IMR-90 (cell line): ENCODE results near the gene RCCD1. TPM values are rescaled to one million over a fixed set of nuclear protein-coding genes. Genes with fewer than 3 reads are reported as not detected.
A peak's percentile ranks its signal among the peaks of the same experiment; 100 is the strongest.

Experiments used
- ATAC-seq: fragments of 200-7000 bp; cut with Tn5 transposase; 2 replicates; pipeline ENCODE4 v1.9.1; 2020; ENCODE audit warnings: low read depth, mild to moderate bottlenecking, moderate library complexity
- BruUV-seq: library from RNA; stranded (reverse); fragments of 400-500 nt; replicated peaks from 2 replicates; lab custom pipeline; 2021; lab: Mats Ljungman, UMichigan
- CTCF ChIA-PET: fragments of 300-600 bp; formaldehyde crosslinking; extraction: SDS; loops from one replicate; lab custom pipeline; 2021; ENCODE audit warnings: antibody characterized with exemption; lab: Yijun Ruan, JAX
- POLR2A ChIA-PET: fragments of 300-600 bp; sonication (Branson Sonifier 250); formaldehyde crosslinking; loops from one replicate; lab custom pipeline; 2022; ENCODE audit warnings: antibody characterized with exemption; ENCODE audit not compliant: unreplicated experiment; lab: Charles Lee
- DNase-seq: peaks from one replicate; pipeline ENCODE4 v3.0.0; 2013
- H2AFZ ChIP-seq: replicated peaks from 2 replicates; pipeline ENCODE3; 2013; ENCODE audit warnings: low read length, mild to moderate bottlenecking; ENCODE audit not compliant: poor library complexity
- H2AK5ac ChIP-seq: 2 replicates; pipeline ENCODE4 v1.6.1; 2013; ENCODE audit warnings: low read depth, low read length, inconsistent platforms
- H2AK9ac ChIP-seq: replicated peaks from 2 replicates; pipeline ENCODE3; 2013; ENCODE audit warnings: mild to moderate bottlenecking, low read depth, low read length, moderate library complexity; ENCODE audit not compliant: poor library complexity
- H2BK120ac ChIP-seq: 2 replicates; pipeline ENCODE4 v1.6.1; 2013; ENCODE audit warnings: low read depth, low read length, inconsistent platforms
- H2BK15ac ChIP-seq: 3 replicates; pipeline ENCODE4 v1.6.1; 2013; ENCODE audit warnings: low read depth, low read length, inconsistent platforms
- H2BK20ac ChIP-seq: 2 replicates; pipeline ENCODE4 v1.6.1; 2013; ENCODE audit warnings: low read depth, mild to moderate bottlenecking, inconsistent platforms, low read length, moderate library complexity
- H2BK5ac ChIP-seq: 2 replicates; pipeline ENCODE4 v1.6.1; 2013; ENCODE audit warnings: mild to moderate bottlenecking, low read depth, low read length, inconsistent platforms; ENCODE audit not compliant: poor library complexity, severe bottlenecking
- H3K14ac ChIP-seq: replicated peaks from 2 replicates; pipeline ENCODE4 v1.6.1; 2013; ENCODE audit warnings: low read depth, low read length, inconsistent platforms
- H3K18ac ChIP-seq: 2 replicates; pipeline ENCODE4 v1.6.1; 2013; ENCODE audit warnings: low read depth, low read length, control low read depth
- H3K23ac ChIP-seq: 2 replicates; pipeline ENCODE4 v1.6.1; 2013; ENCODE audit warnings: low read depth, low read length, inconsistent platforms
- H3K27ac ChIP-seq: 2 replicates; pipeline ENCODE4 v1.5.1; 2013; ENCODE audit warnings: mild to moderate bottlenecking, control low read depth, low read length; ENCODE audit not compliant: insufficient read depth
- H3K27me3 ChIP-seq: 2 replicates; pipeline ENCODE4 v1.6.1; 2013; ENCODE audit warnings: low read length; ENCODE audit not compliant: control insufficient read depth, insufficient read depth
- H3K36me3 ChIP-seq: 2 replicates; pipeline ENCODE4 v1.6.1; 2013; ENCODE audit warnings: low read length, mixed read lengths; ENCODE audit not compliant: control insufficient read depth, insufficient read depth
- H3K4ac ChIP-seq: 2 replicates; pipeline ENCODE4 v1.6.1; 2013; ENCODE audit warnings: low read depth, low read length, inconsistent platforms
- H3K4me1 ChIP-seq: 2 replicates; pipeline ENCODE4 v1.6.1; 2013; ENCODE audit warnings: low read length, mixed read lengths; ENCODE audit not compliant: control insufficient read depth, insufficient read depth
- H3K4me2 ChIP-seq: 2 replicates; pipeline ENCODE4 v1.6.1; 2013; ENCODE audit warnings: low read depth, mild to moderate bottlenecking, control low read depth, low read length, moderate library complexity
- H3K4me3 ChIP-seq: 2 replicates; pipeline ENCODE4 v1.5.1; 2013; ENCODE audit warnings: low read depth, mild to moderate bottlenecking, control low read depth, low read length, moderate library complexity; ENCODE audit not compliant: insufficient read depth
- H3K56ac ChIP-seq: 2 replicates; pipeline ENCODE4 v1.6.1; 2013; ENCODE audit warnings: low read length, inconsistent platforms; ENCODE audit not compliant: insufficient read depth; ENCODE audit errors: extremely low read depth
- H3K79me1 ChIP-seq, 2 experiments: 2 replicates each; pipeline ENCODE4 v1.6.1; 2013; ENCODE audit warnings: low read length in 2 of 2, inconsistent platforms in 1 of 2, low read depth in 1 of 2
- H3K9ac ChIP-seq: 2 replicates; pipeline ENCODE4 v1.6.1; 2013; ENCODE audit warnings: low read depth, low read length, control low read depth
- H3K9me1 ChIP-seq: 2 replicates; pipeline ENCODE4 v1.6.1; 2013; ENCODE audit warnings: low read length, inconsistent platforms; ENCODE audit not compliant: insufficient read depth
- H3K9me3 ChIP-seq: 2 replicates; pipeline ENCODE4 v1.6.1; 2013; ENCODE audit warnings: low read length; ENCODE audit not compliant: control insufficient read depth, insufficient read depth
- H4K20me1 ChIP-seq: 2 replicates; pipeline ENCODE4 v1.6.1; 2013; ENCODE audit warnings: low read length, inconsistent platforms; ENCODE audit not compliant: insufficient read depth
- H4K5ac ChIP-seq: 2 replicates; pipeline ENCODE4 v1.6.1; 2013; ENCODE audit warnings: mild to moderate bottlenecking, low read depth, low read length, control low read depth
- H4K8ac ChIP-seq, 2 experiments: 2 replicates each; pipeline ENCODE4 v1.6.1; 2013; ENCODE audit warnings: low read depth in 2 of 2, low read length in 2 of 2, control low read depth in 1 of 2, inconsistent platforms in 1 of 2
- H4K91ac ChIP-seq: 2 replicates; pipeline ENCODE4 v1.6.1; 2013; ENCODE audit warnings: low read depth, low read length, inconsistent platforms; ENCODE audit not compliant: insufficient read depth
- BHLHE40 ChIP-seq: fragments of 150-350 bp; IDR thresholded peaks from 2 replicates; pipeline ENCODE4 v1.6.1; 2016; ENCODE audit warnings: mild to moderate bottlenecking, low read depth, low read length
- MAFK ChIP-seq: IDR thresholded peaks from 2 replicates; pipeline ENCODE4 v1.6.1; 2012; ENCODE audit warnings: low read depth, low read length, improper control_type of control experiment
- MXI1 ChIP-seq: IDR thresholded peaks from 2 replicates; pipeline ENCODE4 v1.6.1; 2012; ENCODE audit warnings: low read depth, mild to moderate bottlenecking, low read length, moderate library complexity, borderline replicate concordance
- NFE2L2 ChIP-seq: fragments of 150-350 bp; IDR thresholded peaks from 2 replicates; pipeline ENCODE4 v1.6.1; 2016; ENCODE audit warnings: low read depth, mild to moderate bottlenecking, low read length
- POLR2A ChIP-seq: IDR thresholded peaks from 2 replicates; pipeline ENCODE4 v1.6.1; 2012; ENCODE audit warnings: mild to moderate bottlenecking, low read depth, low read length
- RFX5 ChIP-seq: IDR thresholded peaks from 2 replicates; pipeline ENCODE4 v1.8.0; 2012; ENCODE audit warnings: low read depth, mild to moderate bottlenecking, low read length, moderate library complexity
- USF2 ChIP-seq: fragments of 150-350 bp; IDR thresholded peaks from 2 replicates; pipeline ENCODE4 v1.6.1; 2017; ENCODE audit warnings: mild to moderate bottlenecking, antibody characterized with exemption, low read length, low read depth
- WGBS, 2 experiments: methylation state at CpG; one replicate each; pipeline versions ENCODE4 v1.1.5 to v1.1.7; 2013; ENCODE audit warnings: missing lambda C conversion rate in 2 of 2; ENCODE audit not compliant: insufficient read length in 1 of 2; ENCODE audit errors: extremely low coverage in 2 of 2; 5-methylcytosine and 5-hydroxymethylcytosine counted together
- dilution Hi-C: fragments of 300-500 bp; cut with HindIII; formaldehyde crosslinking; loops from one replicate; pipeline ENCODE4 v1.14.3; 2018; ENCODE audit warnings: low sequenced_read_pairs; ENCODE audit not compliant: unreplicated experiment
- in situ Hi-C: fragments of 300-500 bp; cut with MboI; formaldehyde crosslinking; loops from 3 replicates; pipeline ENCODE4 v1.14.3; 2019; ENCODE audit warnings: low sequenced_read_pairs, inconsistent platforms, mixed read lengths
- intact Hi-C: fragments of 100-400 bp; cut with micrococcal nuclease; formaldehyde crosslinking; loops from 2 replicates; pipeline ENCODE4 v1.10.0; 2022
- polyA plus RNA-seq, 3 experiments: library from polyadenylated mRNA; depleted of rRNA; stranded (reverse); fragments of >200 nt; gene quantifications; 2 replicates each; pipeline ENCODE4 v1.2.3, GENCODE V29; 2012; ENCODE audit warnings: low replicate concordance in 1 of 3
- total RNA-seq: library from RNA; depleted of rRNA; stranded (reverse); fragments of >200 nt; gene quantifications from 2 replicates; pipeline ENCODE4 v1.2.3, GENCODE V29; 2012
- TF ChIP-seq, protein P1 (sequence below): conservative IDR thresholded peaks from 2 replicates; pipeline ENCODE4 v1.5.1; 2012; ENCODE audit warnings: mild to moderate bottlenecking, low read depth, low read length, improper control_type of control experiment

The RCCD1 gene
- total and polyA plus RNA-seq, 2 of the 4 experiments (the other 2 are of a cell fraction) = 3.9 to 9.9 TPM

DNA sequence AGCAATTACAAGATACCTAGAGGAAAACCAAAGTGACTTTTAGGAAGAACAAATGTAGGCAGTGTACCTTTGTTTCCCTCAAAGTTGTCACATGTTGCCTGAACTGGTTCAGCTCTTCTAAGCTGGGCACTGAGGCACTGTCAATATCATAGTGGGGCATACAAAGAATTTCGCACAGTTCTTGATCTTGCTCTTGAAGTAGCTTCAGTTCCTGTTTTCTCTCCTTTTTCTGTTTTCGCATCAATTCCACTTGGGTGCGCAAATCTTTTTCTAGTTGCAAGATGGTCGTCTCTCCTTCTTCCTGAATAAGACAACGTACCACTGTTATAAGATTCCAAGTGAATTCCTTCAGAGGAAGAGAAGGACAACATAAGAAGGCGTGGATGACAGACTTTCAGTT lies 27.0 kb downstream of the RCCD1 start:
- no peak overlapping the region for H2BK20ac ChIP-seq
- H4K91ac ChIP-seq = no peak overlapping the region
- DNase-seq (no peak), ATAC-seq (no peak)
- no peak for TF ChIP-seq NFE2L2
- TF ChIP-seq, protein P1, sequence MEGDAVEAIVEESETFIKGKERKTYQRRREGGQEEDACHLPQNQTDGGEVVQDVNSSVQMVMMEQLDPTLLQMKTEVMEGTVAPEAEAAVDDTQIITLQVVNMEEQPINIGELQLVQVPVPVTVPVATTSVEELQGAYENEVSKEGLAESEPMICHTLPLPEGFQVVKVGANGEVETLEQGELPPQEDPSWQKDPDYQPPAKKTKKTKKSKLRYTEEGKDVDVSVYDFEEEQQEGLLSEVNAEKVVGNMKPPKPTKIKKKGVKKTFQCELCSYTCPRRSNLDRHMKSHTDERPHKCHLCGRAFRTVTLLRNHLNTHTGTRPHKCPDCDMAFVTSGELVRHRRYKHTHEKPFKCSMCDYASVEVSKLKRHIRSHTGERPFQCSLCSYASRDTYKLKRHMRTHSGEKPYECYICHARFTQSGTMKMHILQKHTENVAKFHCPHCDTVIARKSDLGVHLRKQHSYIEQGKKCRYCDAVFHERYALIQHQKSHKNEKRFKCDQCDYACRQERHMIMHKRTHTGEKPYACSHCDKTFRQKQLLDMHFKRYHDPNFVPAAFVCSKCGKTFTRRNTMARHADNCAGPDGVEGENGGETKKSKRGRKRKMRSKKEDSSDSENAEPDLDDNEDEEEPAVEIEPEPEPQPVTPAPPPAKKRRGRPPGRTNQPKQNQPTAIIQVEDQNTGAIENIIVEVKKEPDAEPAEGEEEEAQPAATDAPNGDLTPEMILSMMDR = no peak
- TF ChIP-seq MAFK = no peak
- no peak for TF ChIP-seq USF2
- no peak for TF ChIP-seq BHLHE40
- no peak for TF ChIP-seq POLR2A
- no peak for TF ChIP-seq RFX5
- no peak for TF ChIP-seq MXI1
- no peaks in the 10 kb centered on the region for H4K20me1 ChIP-seq
- no peak overlapping the region for H3K4me3 ChIP-seq
- H4K5ac ChIP-seq = peak overlapping the region; percentile 72; the same call in 1 of the 2 replicates
- H2BK5ac ChIP-seq = peak overlapping the region; percentile 41
- no peak overlapping the region for H3K27ac ChIP-seq
- H3K56ac ChIP-seq = no peak overlapping the region
- ChIA-PET POLR2A (interaction anchor here (0.5 kb wide), 1 partner anchor 25 kb away, joined by 4 read pairs; no protein-coding TSS in a partner anchor), CTCF (interaction anchor here (0.9 kb wide), 1 partner anchor 25 kb away, joined by 3 read pairs; no protein-coding TSS in a partner anchor)
- no peak overlapping the region for H3K18ac ChIP-seq
- intact Hi-C loops = no loop called here
- H3K9ac ChIP-seq = no peak overlapping the region
- no TSS peak for BruUV-seq
- 100% methylated on average over 1 of the region's 6 CpGs; no CpG with 5 or more reads in 1 of the 2 experiments for WGBS, 2 experiments
- peak overlapping the region in 1 of 2 experiments; percentile 37; a peak in 1 of 4 replicates for H4K8ac ChIP-seq
- no peak overlapping the region for H3K4me2 ChIP-seq
- no peak overlapping the region for H2AK9ac ChIP-seq
- H2BK120ac ChIP-seq = no peak overlapping the region
- peaks cover 14% of the 10 kb centered on the region for H3K36me3 ChIP-seq
- in situ Hi-C loops = loop anchor here (25.0 kb wide), 2 partner anchors 1831 to 2006 kb away; no protein-coding TSS in a partner anchor
- no peaks in the 10 kb centered on the region for H3K9me3 ChIP-seq
- dilution Hi-C loops = no loop called here
- H2BK15ac ChIP-seq = no peak overlapping the region
- no peak overlapping the region for H2AFZ ChIP-seq
- H3K79me1 ChIP-seq = peaks cover 41 to 53% of the 10 kb centered on the region in 2 experiments
- no peaks in the 10 kb centered on the region for H3K27me3 ChIP-seq
- H3K23ac ChIP-seq = no peak overlapping the region
- no peak overlapping the region for H3K4ac ChIP-seq
- H3K4me1 ChIP-seq = peaks cover 5% of the 10 kb centered on the region
- H3K14ac ChIP-seq = no peak overlapping the region
- H3K9me1 ChIP-seq = no peaks in the 10 kb centered on the region; the same call in 1 of the 2 replicates
- H2AK5ac ChIP-seq = no peak overlapping the region
